Mucosa of gallbladder (tissue), 1 donor: ENCODE data around the gene MAN1C1. TPM values are rescaled to one million over a fixed set of nuclear protein-coding genes. Genes with fewer than 3 reads are reported as not detected.
A peak's percentile ranks its signal among the peaks of the same experiment; 100 is the strongest.

Source experiments
- DNase-seq: peaks from one replicate; pipeline ENCODE4 v3.0.0-alpha.2; 2020; ENCODE audit warnings: low spot score
- total RNA-seq: library from RNA; stranded (reverse); gene quantifications from one replicate; pipeline ENCODE4 v1.2.1, GENCODE V29; 2021
- donor health status: DM: no; HTN: no; CAD: no.

Gene MAN1C1
- total RNA-seq, 1 donor from 2014 or later, result 18.4 TPM

- no peak for DNase-seq
These were observed 121.9 kb downstream of the MAN1C1 start for GRCh38 chr1:25738499-25738898.

GRCh38 chr1:25739341-25739740 is 122.8 kb downstream of the MAN1C1 start:
- DNase-seq, result no peak

GRCh38 chr1:25740071-25740470 is 123.5 kb downstream of the MAN1C1 start:
- no peak for DNase-seq

- DNase-seq, result no peak
These were observed 125.7 kb downstream of the MAN1C1 start for GRCh38 chr1:25742316-25742715.

- peak; percentile 90 for DNase-seq
These were observed 126.9 kb downstream of the MAN1C1 start for GRCh38 chr1:25743164-25744139.

GRCh38 chr1:25744140-25744581 is 127.6 kb downstream of the MAN1C1 start:
- DNase-seq, result peak; percentile 64

- no peak for DNase-seq
These were observed 128.2 kb downstream of the MAN1C1 start for GRCh38 chr1:25744636-25745425.

- DNase-seq, result no peak
These were observed 129.9 kb downstream of the MAN1C1 start for GRCh38 chr1:25746299-25747045.

- no peak for DNase-seq
These were observed 130.6 kb downstream of the MAN1C1 start for GRCh38 chr1:25747046-25747719.

- DNase-seq, result no peak
These were observed 132.1 kb downstream of the MAN1C1 start for GRCh38 chr1:25748531-25749205.

- DNase-seq, result no peak
These were observed 134.5 kb downstream of the MAN1C1 start for GRCh38 chr1:25750923-25751605.

GRCh38 chr1:25754470-25755181 is 138.0 kb downstream of the MAN1C1 start:
- no peak for DNase-seq

- no peak for DNase-seq
These were observed 139.0 kb downstream of the MAN1C1 start for GRCh38 chr1:25755475-25756125.

- no peak for DNase-seq
These were observed 139.6 kb downstream of the MAN1C1 start for GRCh38 chr1:25756215-25756614.

GRCh38 chr1:25757151-25757845 is 140.7 kb downstream of the MAN1C1 start:
- no peak for DNase-seq

- DNase-seq, result no peak
These were observed 141.2 kb downstream of the MAN1C1 start for GRCh38 chr1:25757846-25758185.

GRCh38 chr1:25758466-25759070 is 142.0 kb downstream of the MAN1C1 start:
- no peak for DNase-seq
